SK-N-SH (cell line): Measurements from ENCODE around the gene NPTX1. TPM values are rescaled to one million over a fixed set of nuclear protein-coding genes. Genes with fewer than 3 reads are reported as not detected.

Experiments used
- CTCF ChIA-PET: fragments of 300-600, 350-600 bp; formaldehyde crosslinking; extraction: SDS; loops from one replicate; lab custom pipeline; 2021; lab: Yijun Ruan, JAX
- POLR2A ChIA-PET: fragments of 350-600 bp; sonication (Branson Sonifier 250); formaldehyde crosslinking; extraction: SDS; loops from one replicate; lab custom pipeline; 2020; ENCODE audit warnings: antibody characterized with exemption, inconsistent platforms; lab: Yijun Ruan, JAX
- DNase-seq: peaks from one replicate; pipeline ENCODE4 v3.0.0; 2012
- H2AFZ ChIP-seq: fragments of 200-600 bp; sonication (generic); 2 replicates; pipeline ENCODE4 v1.8.1; 2016; ENCODE audit warnings: antibody characterized with exemption, mild to moderate bottlenecking, low read depth
- H3F3A ChIP-seq: fragments of 200-600 bp; sonication (generic); replicated peaks from 2 replicates; pipeline ENCODE3; 2016; ENCODE audit warnings: antibody characterized with exemption, mild to moderate bottlenecking; ENCODE audit not compliant: insufficient read depth
- H3K27ac ChIP-seq, 2 experiments: fragments of 200-500 bp in 1 of 2; fragments of 200-600 bp in 1 of 2; sonication (Bioruptor generic) in 1 of 2; sonication (generic), shearing (Covaris generic) in 1 of 2; 2 replicates each; pipeline versions ENCODE4 v1.5.1 to v1.6.1; 2014 to 2016; ENCODE audit warnings: low read depth in 2 of 2, inconsistent platforms in 1 of 2, low read length in 1 of 2, mild to moderate bottlenecking in 1 of 2, mixed read lengths in 1 of 2
- H3K27me3 ChIP-seq: fragments of 200-600 bp; sonication (generic), shearing (Covaris generic); 2 replicates; pipeline ENCODE4 v1.6.1; 2016; ENCODE audit warnings: mixed run types; ENCODE audit not compliant: insufficient read depth
- H3K36me3 ChIP-seq, 2 experiments: fragments of 200-500 bp in 1 of 2; fragments of 200-600 bp in 1 of 2; sonication (Bioruptor generic) in 1 of 2; sonication (generic) in 1 of 2; replicated peaks in 1 of 2; 2 replicates each; pipeline versions ENCODE3 to v1.5.1; 2014 to 2016; ENCODE audit warnings: low read length in 1 of 2, mild to moderate bottlenecking in 1 of 2; ENCODE audit not compliant: insufficient read depth in 2 of 2, control insufficient read depth in 1 of 2
- H3K4me1 ChIP-seq, 2 experiments: fragments of 200-500 bp in 1 of 2; fragments of 200-600 bp in 1 of 2; sonication (Bioruptor generic) in 1 of 2; sonication (generic), shearing (Covaris generic) in 1 of 2; 2 replicates each; pipeline versions ENCODE4 v1.5.1 to v1.6.1; 2014 to 2016; ENCODE audit warnings: low read depth in 1 of 2, low read length in 1 of 2, mixed run types in 1 of 2; ENCODE audit not compliant: insufficient read depth in 2 of 2, control insufficient read depth in 1 of 2
- H3K4me2 ChIP-seq: fragments of 200-600 bp; sonication (generic), shearing (Covaris generic); 2 replicates; pipeline ENCODE4 v1.6.1; 2017; ENCODE audit warnings: mixed run types
- H3K4me3 ChIP-seq, 2 experiments: fragments of 200-500 bp in 1 of 2; fragments of 200-600 bp in 1 of 2; sonication (Bioruptor generic) in 1 of 2; sonication (generic), shearing (Covaris generic) in 1 of 2; 2 replicates each; pipeline versions ENCODE4 v1.5.1 to v1.8.1; 2014 to 2016; ENCODE audit warnings: low read depth in 2 of 2, inconsistent platforms in 1 of 2, low read length in 1 of 2, mild to moderate bottlenecking in 1 of 2, mixed read lengths in 1 of 2, moderate library complexity in 1 of 2
- H3K79me2 ChIP-seq: fragments of 200-600 bp; sonication (generic); 2 replicates; pipeline ENCODE4 v1.8.1; 2017; ENCODE audit warnings: mild to moderate bottlenecking; ENCODE audit not compliant: insufficient read depth
- H3K9ac ChIP-seq: fragments of 200-600 bp; sonication (generic); 2 replicates; pipeline ENCODE4 v1.6.1; 2017; ENCODE audit warnings: mixed run types
- H3K9me2 ChIP-seq: fragments of 200-600 bp; sonication (generic); 2 replicates; pipeline ENCODE4 v1.6.1; 2017; ENCODE audit warnings: mixed run types
- H3K9me3 ChIP-seq: fragments of 200-600 bp; sonication (generic); 2 replicates; pipeline ENCODE4 v1.6.1; 2017; ENCODE audit warnings: mixed run types, mild to moderate bottlenecking, moderate library complexity
- H4K20me1 ChIP-seq: fragments of 200-600 bp; sonication (generic); 2 replicates; pipeline ENCODE4 v1.6.1; 2017; ENCODE audit warnings: mild to moderate bottlenecking, mixed run types; ENCODE audit not compliant: insufficient read depth
- ELF1 ChIP-seq: IDR thresholded peaks from 2 replicates; pipeline ENCODE4 v1.4.0; 2012
- EP300 ChIP-seq, 2 experiments: IDR thresholded peaks; 2 replicates each; pipeline versions ENCODE4 v1.4.0 to v1.6.1; 2012; ENCODE audit warnings: borderline replicate concordance in 1 of 2, low read depth in 1 of 2, low read length in 1 of 2
- EZH2phosphoT487 ChIP-seq: fragments of 200-600 bp; sonication (generic); IDR thresholded peaks from 2 replicates; pipeline ENCODE4 v1.6.1; 2017; ENCODE audit warnings: low read depth, mixed run types, mild to moderate bottlenecking, antibody characterized with exemption, moderate library complexity, borderline replicate concordance
- FOXJ3 ChIP-seq: sonication (generic); formaldehyde crosslinking; IDR thresholded peaks from 2 replicates; pipeline ENCODE4 v1.5.1; 2020; ENCODE audit warnings: mild to moderate bottlenecking, missing genetic modification reagents
- IRF3 ChIP-seq: fragments of 150-350 bp; IDR thresholded peaks from 2 replicates; pipeline ENCODE4 v1.6.1; 2016; ENCODE audit warnings: mild to moderate bottlenecking, low read depth, low read length
- MAX ChIP-seq: IDR thresholded peaks from 2 replicates; pipeline ENCODE4 v1.4.0; 2012; ENCODE audit warnings: low read depth
- MEF2A ChIP-seq: IDR thresholded peaks from 2 replicates; pipeline ENCODE4 v1.4.0; 2012; ENCODE audit warnings: low read depth, borderline replicate concordance
- MXI1 ChIP-seq: IDR thresholded peaks from 2 replicates; pipeline ENCODE4 v1.6.1; 2012; ENCODE audit warnings: mild to moderate bottlenecking, low read depth, low read length, improper control_type of control experiment
- RAD21 ChIP-seq: IDR thresholded peaks from 2 replicates; pipeline ENCODE4 v1.6.1; 2012; ENCODE audit warnings: mild to moderate bottlenecking, low read length
- RCOR1 ChIP-seq: fragments of 150-350 bp; IDR thresholded peaks from 2 replicates; pipeline ENCODE4 v1.6.1; 2017; ENCODE audit warnings: antibody characterized with exemption, low read length
- SIN3A ChIP-seq: IDR thresholded peaks from 2 replicates; pipeline ENCODE4 v1.6.1; 2012; ENCODE audit warnings: low read depth, mild to moderate bottlenecking, low read length, moderate library complexity, borderline replicate concordance
- SMC3 ChIP-seq: IDR thresholded peaks from 2 replicates; pipeline ENCODE4 v1.6.1; 2012; ENCODE audit warnings: low read depth, low read length, improper control_type of control experiment
- TCF12 ChIP-seq: IDR thresholded peaks from 2 replicates; pipeline ENCODE4 v1.4.0; 2012
- TEAD4 ChIP-seq: IDR thresholded peaks from 2 replicates; pipeline ENCODE4 v1.4.0; 2012; ENCODE audit warnings: mild to moderate bottlenecking, borderline replicate concordance; ENCODE audit not compliant: insufficient read depth
- YY1 ChIP-seq: IDR thresholded peaks from 2 replicates; pipeline ENCODE4 v1.4.0; 2012; ENCODE audit warnings: low read depth, mild to moderate bottlenecking
- ZBTB33 ChIP-seq: IDR thresholded peaks from 2 replicates; pipeline ENCODE4 v1.4.0; 2012; ENCODE audit warnings: low read depth, borderline replicate concordance
- WGBS: methylation state at CpG from one replicate; pipeline ENCODE4 v1.1.6; 2017; ENCODE audit warnings: low lambda C conversion rate; 5-methylcytosine and 5-hydroxymethylcytosine counted together
- polyA plus RNA-seq, 3 experiments: library from polyadenylated mRNA; depleted of rRNA; stranded (reverse); fragments of >200 nt; gene quantifications; 2 replicates each; pipeline ENCODE4 v1.2.3, GENCODE V29; 2012

The NPTX1 gene
- polyA plus RNA-seq, 1 of the 3 experiments (the other 2 are of a cell fraction): 0.05 TPM

- no peaks in the 10 kb centered on the region for H3K27me3 ChIP-seq
- H2AFZ ChIP-seq: no peak overlapping the region
- CTCF ChIA-PET: interaction anchor here (1.1 to 1.6 kb wide), 5 partner anchors 10 to 538 kb away, joined by 3 to 6 read pairs (median 3); no protein-coding TSS in a partner anchor
- no peak overlapping the region for H3K9ac ChIP-seq
- no peaks in the 10 kb centered on the region for H3K9me3 ChIP-seq
- no peaks in the 10 kb centered on the region for H3K9me2 ChIP-seq
- H3K4me1 ChIP-seq: peaks cover 0 to 10% of the 10 kb centered on the region in 2 experiments; a peak in 1 of 4 replicates
- H3K79me2 ChIP-seq: no peaks in the 10 kb centered on the region
- no peak overlapping the region for H3K4me2 ChIP-seq
- H3K36me3 ChIP-seq: no peaks in the 10 kb centered on the region
- 64% methylated on average over 31 of the region's 31 CpGs for WGBS
- no peak overlapping the region for H3K4me3 ChIP-seq
- no peak for TF ChIP-seq YY1
- no peak for TF ChIP-seq ELF1
- no peak for TF ChIP-seq SIN3A
- TF ChIP-seq EZH2phosphoT487: no peak
- no peak for TF ChIP-seq IRF3
- no peak for TF ChIP-seq TCF12
- no peak for TF ChIP-seq TEAD4
- no peak for TF ChIP-seq RAD21
- TF ChIP-seq FOXJ3 (CRISPR knock-in tag): no peak
- TF ChIP-seq RCOR1: no peak
- TF ChIP-seq MAX: no peak
- no peak for TF ChIP-seq EP300 (IDR thresholded peaks at IDR 0.05; ENCODE audit: borderline replicate concordance in 1 of 2, low read depth in 1 of 2, low read length in 1 of 2)
- TF ChIP-seq MEF2A: no peak
- TF ChIP-seq ZBTB33: no peak
- no peak for TF ChIP-seq MXI1
- no peak for TF ChIP-seq SMC3
- TF ChIP-seq, all 33 proteins: peak for 0
- H3F3A ChIP-seq: no peaks in the 10 kb centered on the region
- DNase-seq: peak; percentile 77
- no peak overlapping the region for H3K27ac ChIP-seq
- POLR2A ChIA-PET: interaction anchor here (1.4 to 1.5 kb wide), 2 partner anchors 10 to 17 kb away, joined by 3 to 9 read pairs; no protein-coding TSS in a partner anchor
- H4K20me1 ChIP-seq: peaks cover 17% of the 10 kb centered on the region; the same call in 1 of the 2 replicates
These were observed 32.3 kb downstream of the NPTX1 start for GRCh38 chr17:80443916-80444643.
